HG03039 (cell line): ENCODE measurements around the gene AFF1.

Experiments
- ATAC-seq: cut with Tn5 transposase; IDR thresholded peaks from one replicate; pipeline ENCODE4 v1.9.1; 2021; ENCODE audit warnings: mild to moderate bottlenecking, moderate library complexity; ENCODE audit not compliant: unreplicated experiment

Gene AFF1

GRCh38 chr4:87188932-87189331 is 254.1 kb downstream of the AFF1 start:
- no peak for ATAC-seq
